OCI-LY1 (cell line): ENCODE results near the gene GTF2H3.

Experiments used
- H2AFZ ChIP-seq: fragments of 200-600 bp; sonication (generic), shearing (Covaris generic); 2 replicates; pipeline ENCODE4 v1.6.0; 2014; ENCODE audit warnings: antibody characterized with exemption, mild to moderate bottlenecking, low read length
- H3F3A ChIP-seq: fragments of 200-600 bp; sonication (generic), shearing (Covaris generic); 2 replicates; pipeline ENCODE4 v1.6.0; 2014; ENCODE audit warnings: mild to moderate bottlenecking, antibody characterized with exemption, low read length, moderate library complexity; ENCODE audit not compliant: insufficient read depth
- H3K27ac ChIP-seq: fragments of 200-600 bp; sonication (generic); 2 replicates; pipeline ENCODE4 v1.5.1; 2014; ENCODE audit warnings: low read length, mixed run types, mild to moderate bottlenecking, low read depth; ENCODE audit not compliant: poor library complexity, severe bottlenecking
- H3K27me3 ChIP-seq: fragments of 200-600 bp; sonication (generic); 2 replicates; pipeline ENCODE4 v1.6.0; 2014; ENCODE audit warnings: antibody characterized with exemption, mild to moderate bottlenecking, low read length, moderate library complexity; ENCODE audit not compliant: insufficient read depth
- H3K36me3 ChIP-seq: fragments of 200-600 bp; sonication (generic); 2 replicates; pipeline ENCODE4 v1.6.1; 2014; ENCODE audit warnings: mild to moderate bottlenecking, antibody characterized with exemption, low read length, moderate library complexity, mixed read lengths; ENCODE audit not compliant: insufficient read depth
- H3K4me1 ChIP-seq: fragments of 200-600 bp; sonication (generic); 2 replicates; pipeline ENCODE4 v1.5.1; 2014; ENCODE audit warnings: mild to moderate bottlenecking, low read length, moderate library complexity; ENCODE audit not compliant: insufficient read depth, severe bottlenecking
- H3K4me2 ChIP-seq: fragments of 200-600 bp; sonication (generic), shearing (Covaris generic); 2 replicates; pipeline ENCODE4 v1.6.1; 2014; ENCODE audit warnings: low read length
- H3K4me3 ChIP-seq: fragments of 200-600 bp; sonication (generic); 2 replicates; pipeline ENCODE4 v1.5.1; 2014; ENCODE audit warnings: low read length, low read depth, mild to moderate bottlenecking, mixed read lengths; ENCODE audit not compliant: poor library complexity, severe bottlenecking
- H3K79me2 ChIP-seq: fragments of 200-600 bp; shearing (Covaris generic); 2 replicates; pipeline ENCODE4 v1.6.1; 2016; ENCODE audit warnings: mixed run types, low read length, mixed read lengths; ENCODE audit not compliant: insufficient read depth
- H3K9ac ChIP-seq: fragments of 200-600 bp; sonication (generic), shearing (Covaris generic); 2 replicates; pipeline ENCODE4 v1.6.1; 2014; ENCODE audit warnings: mild to moderate bottlenecking, low read length, mixed read lengths
- H3K9me2 ChIP-seq: fragments of 200-600 bp; sonication (generic), shearing (Covaris generic); 2 replicates; pipeline ENCODE4 v1.6.1; 2014; ENCODE audit warnings: low read depth, mild to moderate bottlenecking, low read length, mixed read lengths
- H3K9me3 ChIP-seq: fragments of 200-600 bp; shearing (Covaris generic); 2 replicates; pipeline ENCODE4 v1.6.1; 2014; ENCODE audit warnings: low read length, mixed read lengths
- H4K20me1 ChIP-seq: fragments of 200-600 bp; sonication (generic), shearing (Covaris generic); 2 replicates; pipeline ENCODE4 v1.6.0; 2016; ENCODE audit warnings: mild to moderate bottlenecking, low read length; ENCODE audit not compliant: insufficient read depth
- EZH2 ChIP-seq: fragments of 200-600 bp; sonication (generic), shearing (Covaris generic); IDR thresholded peaks from 2 replicates; pipeline ENCODE4 v1.8.0; 2017; ENCODE audit warnings: borderline replicate concordance, mixed run types, mild to moderate bottlenecking, antibody characterized with exemption, low read length, moderate library complexity, mixed read lengths
- TF ChIP-seq, protein P1 (sequence below): fragments of 200-600 bp; sonication (generic), shearing (Covaris generic); IDR thresholded peaks from 2 replicates; pipeline ENCODE4 v1.5.1; 2017; ENCODE audit warnings: mild to moderate bottlenecking, antibody characterized with exemption, low read length, moderate library complexity, mixed read lengths

Gene GTF2H3

DNA sequence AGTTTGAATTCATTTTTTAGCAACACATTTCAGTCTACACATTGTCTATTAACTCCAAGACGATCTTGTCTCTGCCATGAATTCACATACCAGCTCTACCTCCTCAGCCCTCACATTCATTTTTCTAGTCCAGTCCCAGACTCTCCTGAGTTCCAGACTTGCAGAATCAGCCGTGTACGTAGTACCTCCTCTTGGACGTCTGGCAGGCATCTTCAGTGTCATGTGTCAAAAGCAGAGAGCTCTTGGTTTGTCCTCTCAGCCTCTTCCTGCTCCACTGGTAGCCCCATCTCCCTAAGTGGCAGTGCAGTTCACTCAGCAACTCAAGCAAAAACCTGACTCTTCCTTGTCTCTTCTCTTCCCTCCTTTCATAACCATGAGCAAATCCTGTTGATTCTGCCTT is 22.8 kb downstream of the GTF2H3 start:
- H3K4me1 ChIP-seq = peaks cover 20% of the 10 kb centered on the region
- no peak overlapping the region for H2AFZ ChIP-seq
- H3K9me2 ChIP-seq = no peaks in the 10 kb centered on the region
- TF ChIP-seq, protein P1, sequence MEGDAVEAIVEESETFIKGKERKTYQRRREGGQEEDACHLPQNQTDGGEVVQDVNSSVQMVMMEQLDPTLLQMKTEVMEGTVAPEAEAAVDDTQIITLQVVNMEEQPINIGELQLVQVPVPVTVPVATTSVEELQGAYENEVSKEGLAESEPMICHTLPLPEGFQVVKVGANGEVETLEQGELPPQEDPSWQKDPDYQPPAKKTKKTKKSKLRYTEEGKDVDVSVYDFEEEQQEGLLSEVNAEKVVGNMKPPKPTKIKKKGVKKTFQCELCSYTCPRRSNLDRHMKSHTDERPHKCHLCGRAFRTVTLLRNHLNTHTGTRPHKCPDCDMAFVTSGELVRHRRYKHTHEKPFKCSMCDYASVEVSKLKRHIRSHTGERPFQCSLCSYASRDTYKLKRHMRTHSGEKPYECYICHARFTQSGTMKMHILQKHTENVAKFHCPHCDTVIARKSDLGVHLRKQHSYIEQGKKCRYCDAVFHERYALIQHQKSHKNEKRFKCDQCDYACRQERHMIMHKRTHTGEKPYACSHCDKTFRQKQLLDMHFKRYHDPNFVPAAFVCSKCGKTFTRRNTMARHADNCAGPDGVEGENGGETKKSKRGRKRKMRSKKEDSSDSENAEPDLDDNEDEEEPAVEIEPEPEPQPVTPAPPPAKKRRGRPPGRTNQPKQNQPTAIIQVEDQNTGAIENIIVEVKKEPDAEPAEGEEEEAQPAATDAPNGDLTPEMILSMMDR = no peak
- TF ChIP-seq EZH2 = no peak
- no peak overlapping the region for H3K9ac ChIP-seq
- H3K4me2 ChIP-seq = no peak overlapping the region
- H3K79me2 ChIP-seq = no peaks in the 10 kb centered on the region
- no peaks in the 10 kb centered on the region for H3K27me3 ChIP-seq
- H3K36me3 ChIP-seq = peaks cover 62% of the 10 kb centered on the region
- H4K20me1 ChIP-seq = no peaks in the 10 kb centered on the region
- no peak overlapping the region for H3K4me3 ChIP-seq
- H3K9me3 ChIP-seq = no peaks in the 10 kb centered on the region
- no peak overlapping the region for H3K27ac ChIP-seq
- H3F3A ChIP-seq = no peaks in the 10 kb centered on the region

DNA sequence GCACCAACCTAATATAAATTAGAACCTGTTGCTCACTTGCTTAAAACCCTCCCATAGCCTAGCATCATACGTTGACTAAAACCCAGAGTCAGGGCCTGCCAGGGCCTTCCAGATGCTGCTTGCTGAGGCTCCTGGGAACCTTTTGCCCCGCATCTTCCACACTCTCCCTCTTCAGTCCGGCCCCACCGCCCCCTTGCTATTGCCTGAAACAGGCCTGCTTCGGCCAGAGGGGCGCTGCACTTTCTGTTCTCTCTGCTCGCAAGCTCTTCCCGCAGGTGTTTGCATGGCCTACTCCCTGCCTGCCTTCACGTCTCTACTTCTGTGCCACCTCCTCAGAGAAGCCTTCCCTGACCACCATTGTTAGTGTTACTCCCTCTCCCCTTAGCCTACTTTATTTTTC is 23.6 kb downstream of the GTF2H3 start:
- H3K9me2 ChIP-seq = no peaks in the 10 kb centered on the region
- peaks cover 20% of the 10 kb centered on the region for H3K4me1 ChIP-seq
- H3K27ac ChIP-seq = no peak overlapping the region
- no peaks in the 10 kb centered on the region for H3F3A ChIP-seq
- TF ChIP-seq EZH2 = no peak
- TF ChIP-seq, protein P1 = no peak
- H2AFZ ChIP-seq = no peak overlapping the region
- no peak overlapping the region for H3K4me3 ChIP-seq
- H3K9ac ChIP-seq = no peak overlapping the region
- H3K79me2 ChIP-seq = no peaks in the 10 kb centered on the region
- no peak overlapping the region for H3K4me2 ChIP-seq
- no peaks in the 10 kb centered on the region for H3K27me3 ChIP-seq
- H4K20me1 ChIP-seq = no peaks in the 10 kb centered on the region
- H3K36me3 ChIP-seq = peaks cover 56% of the 10 kb centered on the region
- H3K9me3 ChIP-seq = no peaks in the 10 kb centered on the region

DNA sequence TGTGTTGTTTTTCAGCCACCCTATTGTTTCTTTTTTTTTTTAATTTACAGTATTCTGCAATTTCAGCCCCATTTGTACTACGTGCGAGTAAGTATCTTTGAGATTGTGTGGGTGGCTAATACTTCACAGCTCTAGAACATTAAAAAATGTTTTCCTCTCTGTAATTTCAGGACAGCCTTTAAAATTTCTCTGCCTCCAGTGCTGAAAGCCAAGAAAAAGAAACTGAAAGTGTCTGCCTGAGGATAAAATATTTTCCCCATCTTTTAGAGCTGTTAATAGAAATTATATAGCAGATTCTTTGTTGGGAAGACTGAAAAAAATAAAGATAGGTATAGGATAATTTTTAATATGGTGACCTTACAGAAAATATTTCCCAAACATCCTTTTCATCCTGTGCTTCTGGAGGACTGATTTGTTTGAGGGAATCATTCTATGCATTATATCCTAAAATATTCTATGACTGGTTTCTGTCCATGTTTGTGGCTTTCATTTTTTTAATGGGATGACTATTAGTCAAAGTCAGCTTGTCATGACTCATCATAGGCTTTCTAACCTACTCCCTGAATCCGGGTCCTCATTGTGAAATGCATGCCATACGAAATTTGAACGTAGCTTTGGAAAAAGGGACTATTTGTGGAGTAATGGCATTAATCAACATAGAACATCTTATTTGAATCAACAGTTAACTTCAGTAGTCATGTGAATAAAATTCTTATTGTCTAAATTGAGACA is 26.5 kb downstream of the GTF2H3 start:
- Histone ChIP-seq H3F3A (no peaks in the 10 kb centered on the region), H3K9me3 (no peaks in the 10 kb centered on the region), H3K4me3 (no peak overlapping the region), H3K27ac (no peak overlapping the region), H3K4me2 (no peak overlapping the region), H3K79me2 (no peaks in the 10 kb centered on the region), H3K4me1 (peaks cover 8% of the 10 kb centered on the region), H3K9me2 (no peaks in the 10 kb centered on the region), H3K27me3 (no peaks in the 10 kb centered on the region), H3K36me3 (peaks cover 51% of the 10 kb centered on the region), H4K20me1 (no peaks in the 10 kb centered on the region), H2AFZ (no peak overlapping the region), H3K9ac (no peak overlapping the region)
- no peak for TF ChIP-seq EZH2
- TF ChIP-seq, protein P1 = no peak
